ENCODE measurements around the gene PROX2.

DNA sequence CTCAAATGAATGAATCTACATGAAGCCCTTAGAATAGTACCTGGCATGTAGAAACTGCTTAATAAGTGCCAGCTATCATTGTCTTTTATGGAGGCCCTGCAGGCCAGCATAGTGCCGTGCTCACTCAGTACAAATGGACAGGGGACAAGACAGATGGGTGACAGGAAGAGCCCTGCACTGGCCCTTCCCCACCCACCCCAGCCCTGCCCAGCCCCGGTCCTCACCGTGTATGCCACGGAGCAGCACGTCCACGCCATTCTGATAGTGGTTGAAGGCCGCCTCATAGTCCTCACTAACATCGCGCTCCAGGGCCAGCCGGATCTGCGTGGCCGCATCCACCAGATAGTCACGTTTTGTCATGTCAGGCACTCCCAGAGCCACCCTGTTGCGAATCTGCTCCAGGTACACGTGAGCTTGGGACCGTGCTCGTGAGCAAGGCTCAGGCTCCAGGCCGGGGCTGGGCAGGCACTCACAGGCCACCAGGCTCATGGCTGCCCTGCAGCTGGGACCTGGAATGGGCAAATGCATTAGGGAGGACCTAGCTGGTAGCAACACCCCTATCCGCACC, 45.2 kb upstream of the PROX2 start:
- TF ChIP-seq, protein P1, sequence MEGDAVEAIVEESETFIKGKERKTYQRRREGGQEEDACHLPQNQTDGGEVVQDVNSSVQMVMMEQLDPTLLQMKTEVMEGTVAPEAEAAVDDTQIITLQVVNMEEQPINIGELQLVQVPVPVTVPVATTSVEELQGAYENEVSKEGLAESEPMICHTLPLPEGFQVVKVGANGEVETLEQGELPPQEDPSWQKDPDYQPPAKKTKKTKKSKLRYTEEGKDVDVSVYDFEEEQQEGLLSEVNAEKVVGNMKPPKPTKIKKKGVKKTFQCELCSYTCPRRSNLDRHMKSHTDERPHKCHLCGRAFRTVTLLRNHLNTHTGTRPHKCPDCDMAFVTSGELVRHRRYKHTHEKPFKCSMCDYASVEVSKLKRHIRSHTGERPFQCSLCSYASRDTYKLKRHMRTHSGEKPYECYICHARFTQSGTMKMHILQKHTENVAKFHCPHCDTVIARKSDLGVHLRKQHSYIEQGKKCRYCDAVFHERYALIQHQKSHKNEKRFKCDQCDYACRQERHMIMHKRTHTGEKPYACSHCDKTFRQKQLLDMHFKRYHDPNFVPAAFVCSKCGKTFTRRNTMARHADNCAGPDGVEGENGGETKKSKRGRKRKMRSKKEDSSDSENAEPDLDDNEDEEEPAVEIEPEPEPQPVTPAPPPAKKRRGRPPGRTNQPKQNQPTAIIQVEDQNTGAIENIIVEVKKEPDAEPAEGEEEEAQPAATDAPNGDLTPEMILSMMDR (conservative IDR thresholded peaks at IDR 0.05; ENCODE audit: low read depth, low read length) = no peak
- no peak for TF ChIP-seq EZH2 (IDR thresholded peaks at IDR 0.05; ENCODE audit: low read length, unreplicated experiment)
